ENCODE measurements around the gene MTA1. TPM values are rescaled to one million over a fixed set of nuclear protein-coding genes. Genes with fewer than 3 reads are reported as not detected.
A peak's percentile ranks its signal among the peaks of the same experiment; 100 is the strongest.

The MTA1 gene
- total and polyA plus RNA-seq, 9 donors = 41.8 to 112 (median 83.1) TPM

- peaks cover 65% of the 10 kb centered on the region for H3K4me1 ChIP-seq (ENCODE audit: control insufficient read depth, insufficient read depth, low read length)
- no peaks in the 10 kb centered on the region for H3K27me3 ChIP-seq (ENCODE audit: control insufficient read depth, insufficient read depth, low read length)
- WGBS (ENCODE audit: insufficient coverage) = 90% methylated on average over 32 of the region's 33 CpGs
- H3K9me3 ChIP-seq (replicated peaks; ENCODE audit: control insufficient read depth, low read depth, low read length) = no peaks in the 10 kb centered on the region
- no peak for DNase-seq
- H3K4me3 ChIP-seq (ENCODE audit: low read length) = no peak overlapping the region
- H3K27ac ChIP-seq (ENCODE audit: low read length) = no peak overlapping the region
- peaks cover 66% of the 10 kb centered on the region for H3K36me3 ChIP-seq (ENCODE audit: control insufficient read depth, insufficient read depth, low read length)
Observed at GRCh38 chr14:105386581-105387529, 32.8 kb upstream of the MTA1 start.

GRCh38 chr14:105387530-105387922, 32.1 kb upstream of the MTA1 start:
- no peak overlapping the region for H3K27ac ChIP-seq (ENCODE audit: low read length)
- peaks cover 65% of the 10 kb centered on the region for H3K4me1 ChIP-seq (ENCODE audit: control insufficient read depth, insufficient read depth, low read length)
- DNase-seq = no peak
- no peaks in the 10 kb centered on the region for H3K9me3 ChIP-seq (replicated peaks; ENCODE audit: control insufficient read depth, low read depth, low read length)
- H3K36me3 ChIP-seq (ENCODE audit: control insufficient read depth, insufficient read depth, low read length) = peaks cover 63% of the 10 kb centered on the region
- no peaks in the 10 kb centered on the region for H3K27me3 ChIP-seq (ENCODE audit: control insufficient read depth, insufficient read depth, low read length)
- WGBS (ENCODE audit: insufficient coverage) = 83% methylated on average over 10 of the region's 10 CpGs
- no peak overlapping the region for H3K4me3 ChIP-seq (ENCODE audit: low read length)

DNA sequence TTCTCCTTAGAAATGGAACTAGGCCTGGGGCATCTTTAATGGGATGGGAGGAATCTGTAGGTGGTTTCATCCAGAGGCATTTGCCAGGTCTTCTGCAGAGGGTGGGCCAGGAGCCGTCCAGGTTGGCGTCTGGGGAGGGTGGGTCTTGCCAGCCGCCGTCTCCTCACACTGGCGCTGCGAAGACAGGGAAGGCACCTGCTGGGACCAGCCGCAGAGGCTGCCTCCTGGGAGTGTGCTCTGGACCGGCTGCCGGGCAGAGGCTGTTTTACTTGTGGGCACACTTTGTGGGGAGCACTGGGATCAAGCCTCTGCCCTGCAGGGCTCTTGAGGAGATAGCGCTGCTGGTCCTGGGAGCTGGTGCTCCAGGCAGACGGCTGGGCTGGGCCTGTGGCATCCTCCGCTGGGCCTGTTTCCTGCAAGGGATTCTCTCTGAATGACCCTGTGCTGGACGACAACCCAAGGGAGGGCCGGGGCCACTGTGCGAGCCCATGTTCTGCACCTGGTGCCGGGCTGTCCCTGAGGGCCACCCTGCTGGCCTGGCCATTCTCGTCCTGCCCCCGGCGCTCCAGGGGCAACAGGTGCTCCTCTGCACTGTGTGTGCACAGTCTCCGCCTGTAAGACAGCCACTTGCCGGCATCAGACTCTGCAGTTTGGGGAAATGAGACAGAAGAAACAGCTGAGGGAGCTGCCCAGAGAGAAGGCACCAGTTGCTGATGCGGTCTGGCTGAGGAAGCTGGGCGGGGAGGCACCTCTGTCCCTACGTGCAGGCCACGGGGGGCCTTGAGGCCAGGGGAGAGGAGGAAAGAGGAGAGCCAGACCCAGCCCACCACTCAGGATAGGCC, 31.3 kb upstream of the MTA1 start:
- peak overlapping the region; percentile 74 for H3K27ac ChIP-seq (ENCODE audit: low read length)
- 72% methylated on average over 21 of the region's 25 CpGs for WGBS (ENCODE audit: insufficient coverage)

GRCh38 chr14:105388976-105389375, 30.7 kb upstream of the MTA1 start:
- Histone ChIP-seq H3K27me3 (ENCODE audit: control insufficient read depth, insufficient read depth, low read length) (no peaks in the 10 kb centered on the region), H3K9me3 (replicated peaks; ENCODE audit: control insufficient read depth, low read depth, low read length) (no peaks in the 10 kb centered on the region), H3K4me3 (ENCODE audit: low read length) (no peak overlapping the region), H3K36me3 (ENCODE audit: control insufficient read depth, insufficient read depth, low read length) (peaks cover 54% of the 10 kb centered on the region), H3K4me1 (ENCODE audit: control insufficient read depth, insufficient read depth, low read length) (peaks cover 65% of the 10 kb centered on the region), H3K27ac (ENCODE audit: low read length) (peak overlapping the region; percentile 74)
- 82% methylated on average over 16 of the region's 16 CpGs for WGBS (ENCODE audit: insufficient coverage)
- no peak for DNase-seq

More for the DNA sequence above, 31.3 kb upstream of the MTA1 start:
- peaks cover 65% of the 10 kb centered on the region for H3K4me1 ChIP-seq (ENCODE audit: control insufficient read depth, insufficient read depth, low read length)
- H3K36me3 ChIP-seq (ENCODE audit: control insufficient read depth, insufficient read depth, low read length) = peaks cover 61% of the 10 kb centered on the region
- no peaks in the 10 kb centered on the region for H3K27me3 ChIP-seq (ENCODE audit: control insufficient read depth, insufficient read depth, low read length)
- DNase-seq = peak; percentile 75
- no peaks in the 10 kb centered on the region for H3K9me3 ChIP-seq (replicated peaks; ENCODE audit: control insufficient read depth, low read depth, low read length)
- H3K4me3 ChIP-seq (ENCODE audit: low read length) = no peak overlapping the region

- Histone ChIP-seq H3K27me3 (ENCODE audit: control insufficient read depth, insufficient read depth, low read length) (no peaks in the 10 kb centered on the region), H3K36me3 (ENCODE audit: control insufficient read depth, insufficient read depth, low read length) (peaks cover 51% of the 10 kb centered on the region), H3K9me3 (replicated peaks; ENCODE audit: control insufficient read depth, low read depth, low read length) (no peaks in the 10 kb centered on the region), H3K4me1 (ENCODE audit: control insufficient read depth, insufficient read depth, low read length) (peaks cover 62% of the 10 kb centered on the region), H3K4me3 (ENCODE audit: low read length) (no peak overlapping the region), H3K27ac (ENCODE audit: low read length) (peak overlapping the region; percentile 74)
- DNase-seq = no peak
- 77% methylated on average over 7 of the region's 12 CpGs for WGBS (ENCODE audit: insufficient coverage)
Observed at GRCh38 chr14:105389534-105389933, 30.1 kb upstream of the MTA1 start.

DNA sequence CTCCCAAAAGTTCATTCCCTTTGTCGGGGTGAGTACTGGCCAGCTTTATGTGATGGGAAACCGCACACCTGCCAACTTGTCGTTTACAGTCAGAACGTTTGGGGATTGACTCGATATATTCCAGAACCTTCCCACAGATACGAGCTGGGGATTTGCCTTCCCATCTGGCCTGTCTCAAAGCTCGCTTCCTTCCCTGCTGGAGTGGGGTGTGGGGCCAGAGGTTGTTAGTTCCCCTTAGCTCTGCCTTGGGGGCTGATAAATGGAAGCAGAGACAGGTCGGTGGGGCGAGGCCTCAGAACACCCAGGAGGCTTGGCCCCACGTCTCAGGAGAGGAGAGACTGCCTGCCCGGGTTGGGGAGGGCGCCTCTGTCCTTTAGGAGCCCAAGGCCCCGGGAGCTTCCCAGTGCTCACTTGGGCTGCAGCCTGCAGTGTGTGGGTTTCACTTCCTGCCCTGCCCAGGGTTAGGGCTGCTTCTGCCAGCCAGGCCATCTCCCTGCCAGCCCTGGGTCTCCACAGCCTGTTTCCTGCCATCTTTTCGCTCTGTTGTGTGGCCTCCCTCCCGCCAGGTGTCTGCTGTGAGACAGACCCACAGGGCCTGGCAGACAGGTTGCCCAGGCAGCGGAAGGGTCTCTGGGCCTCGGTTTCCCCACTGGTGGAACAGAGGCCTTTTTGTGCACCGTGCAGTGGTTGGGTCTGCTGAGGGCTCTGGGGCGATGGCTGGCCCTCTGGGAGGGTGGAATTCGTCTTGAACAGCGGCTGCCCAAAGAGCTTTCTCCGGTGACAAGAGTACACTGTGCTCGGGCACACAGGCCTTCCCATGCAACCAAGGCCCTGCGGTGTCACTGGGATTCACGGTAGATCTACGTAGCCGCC, 29.4 kb upstream of the MTA1 start:
- DNase-seq = peak; percentile 46
- Histone ChIP-seq H3K4me3 (ENCODE audit: low read length) (no peak overlapping the region), H3K27ac (ENCODE audit: low read length) (peak overlapping the region; percentile 74), H3K36me3 (ENCODE audit: control insufficient read depth, insufficient read depth, low read length) (peaks cover 52% of the 10 kb centered on the region), H3K4me1 (ENCODE audit: control insufficient read depth, insufficient read depth, low read length) (peaks cover 59% of the 10 kb centered on the region), H3K27me3 (ENCODE audit: control insufficient read depth, insufficient read depth, low read length) (no peaks in the 10 kb centered on the region), H3K9me3 (replicated peaks; ENCODE audit: control insufficient read depth, low read depth, low read length) (no peaks in the 10 kb centered on the region)
- WGBS (ENCODE audit: insufficient coverage) = 72% methylated on average over 22 of the region's 27 CpGs

- H3K27me3 ChIP-seq (ENCODE audit: control insufficient read depth, insufficient read depth, low read length) = no peaks in the 10 kb centered on the region
- H3K9me3 ChIP-seq (replicated peaks; ENCODE audit: control insufficient read depth, low read depth, low read length) = no peaks in the 10 kb centered on the region
- H3K36me3 ChIP-seq (ENCODE audit: control insufficient read depth, insufficient read depth, low read length) = peaks cover 46% of the 10 kb centered on the region
- WGBS (ENCODE audit: insufficient coverage) = 87% methylated on average over 21 of the region's 24 CpGs
- no peak for DNase-seq
- peaks cover 52% of the 10 kb centered on the region for H3K4me1 ChIP-seq (ENCODE audit: control insufficient read depth, insufficient read depth, low read length)
- H3K4me3 ChIP-seq (ENCODE audit: low read length) = no peak overlapping the region
- H3K27ac ChIP-seq (ENCODE audit: low read length) = no peak overlapping the region
Observed at GRCh38 chr14:105390849-105391500, 28.7 kb upstream of the MTA1 start.

GRCh38 chr14:105391541-105391940, 28.1 kb upstream of the MTA1 start:
- Histone ChIP-seq H3K27ac (ENCODE audit: low read length) (no peak overlapping the region), H3K36me3 (ENCODE audit: control insufficient read depth, insufficient read depth, low read length) (peaks cover 41% of the 10 kb centered on the region), H3K4me1 (ENCODE audit: control insufficient read depth, insufficient read depth, low read length) (peaks cover 46% of the 10 kb centered on the region), H3K9me3 (replicated peaks; ENCODE audit: control insufficient read depth, low read depth, low read length) (no peaks in the 10 kb centered on the region), H3K4me3 (ENCODE audit: low read length) (no peak overlapping the region), H3K27me3 (ENCODE audit: control insufficient read depth, insufficient read depth, low read length) (no peaks in the 10 kb centered on the region)
- no peak for DNase-seq
- 87% methylated on average over 22 of the region's 23 CpGs for WGBS (ENCODE audit: insufficient coverage)
